K562 (cell line): ENCODE data around the gene PTPRZ1. TPM values are rescaled to one million over a fixed set of nuclear protein-coding genes. Genes with fewer than 3 reads are reported as not detected.

Experiments used
- ATAC-seq: fragments of 200-7000 bp; cut with Tn5 transposase; 3 replicates; pipeline ENCODE4 v1.9.1; 2020; ENCODE audit warnings: moderate library complexity
- BruUV-seq: library from RNA; stranded (reverse); fragments of 400-500 nt; replicated peaks from 2 replicates; lab custom pipeline; 2021; lab: Mats Ljungman, UMichigan
- CTCF ChIA-PET: fragments of 300-600 bp; formaldehyde crosslinking; extraction: SDS; loops from one replicate; lab custom pipeline; 2021; ENCODE audit warnings: low intra/inter-chr PET ratio; lab: Yijun Ruan, JAX
- POLR2A ChIA-PET: fragments of 300-600, 350-650 bp; sonication (Branson Sonifier 250); formaldehyde crosslinking; extraction: SDS; loops from one replicate; lab custom pipeline; 2021; ENCODE audit warnings: antibody characterized with exemption, inconsistent platforms; lab: Yijun Ruan, JAX
- DNase-seq, 4 experiments: peaks; one replicate each; pipeline versions ENCODE4 v3.0.0 to v3.0.0-alpha.2; 2011 to 2018; ENCODE audit warnings: low spot score in 3 of 4, mixed read lengths in 3 of 4; ENCODE audit errors: extremely low read depth in 1 of 4
- FAIRE-seq: peaks from 2 replicates; lab custom pipeline; 2011; peaks lifted over from hg19 to GRCh38; lab: Jason Lieb, UNC
- H2AFZ ChIP-seq: 2 replicates; pipeline ENCODE4 v1.6.0; 2011; ENCODE audit warnings: low read depth, low read length, control low read depth, inconsistent platforms
- H3K27ac ChIP-seq: fragments of 200-600 bp; 3 replicates; pipeline ENCODE4 v1.8.0; 2011; ENCODE audit warnings: low read depth, mild to moderate bottlenecking, control low read depth, inconsistent platforms, low read length, moderate library complexity, mixed read lengths; ENCODE audit errors: extremely low read depth
- H3K27me3 ChIP-seq, 2 experiments: fragments of 300-600 bp in 1 of 2; 2 replicates in 1 of 2; 3 replicates in 1 of 2; pipeline versions ENCODE4 v1.6.0 to v1.8.0; 2011; ENCODE audit warnings: inconsistent platforms in 2 of 2, low read length in 2 of 2, mild to moderate bottlenecking in 1 of 2, mixed read lengths in 1 of 2, moderate library complexity in 1 of 2; ENCODE audit not compliant: control insufficient read depth in 2 of 2, insufficient read depth in 2 of 2
- H3K36me3 ChIP-seq: fragments of 300-600 bp; 3 replicates; pipeline ENCODE4 v1.8.0; 2011; ENCODE audit warnings: mild to moderate bottlenecking, low read length, inconsistent platforms; ENCODE audit not compliant: control insufficient read depth, insufficient read depth
- H3K4me1 ChIP-seq, 2 experiments: fragments of 200-600 bp in 1 of 2; replicated peaks in 1 of 2; 2 replicates in 1 of 2; 3 replicates in 1 of 2; pipeline versions ENCODE4 v1.5.1 to v1.8.0; 2011; ENCODE audit warnings: inconsistent platforms in 2 of 2, low read length in 2 of 2, mild to moderate bottlenecking in 1 of 2, mixed read lengths in 1 of 2, moderate library complexity in 1 of 2; ENCODE audit not compliant: control insufficient read depth in 2 of 2, insufficient read depth in 2 of 2
- H3K4me2 ChIP-seq: 2 replicates; pipeline ENCODE4 v1.6.1; 2011; ENCODE audit warnings: low read length, control low read depth, inconsistent platforms, mixed read lengths; ENCODE audit not compliant: insufficient read depth
- H3K4me3 ChIP-seq: fragments of 200-600 bp; sonication (generic), shearing (Covaris generic); 2 replicates; pipeline ENCODE4 v1.5.1; 2016; ENCODE audit warnings: control low read depth, inconsistent platforms
- H3K79me2 ChIP-seq: fragments of 200-600 bp; 3 replicates; pipeline ENCODE4 v1.8.0; 2011; ENCODE audit warnings: low read length, inconsistent platforms; ENCODE audit not compliant: control insufficient read depth, insufficient read depth
- H3K9ac ChIP-seq, 2 experiments: 2 replicates each; pipeline versions ENCODE4 v1.6.0 to v1.6.1; 2011; ENCODE audit warnings: low read depth in 2 of 2, low read length in 2 of 2, control low read depth in 1 of 2, inconsistent platforms in 1 of 2, mild to moderate bottlenecking in 1 of 2, mixed read lengths in 1 of 2; ENCODE audit not compliant: insufficient read depth in 1 of 2
- H3K9me1 ChIP-seq: one replicate; pipeline ENCODE4 v1.6.0; 2011; ENCODE audit warnings: inconsistent platforms, mild to moderate bottlenecking, low read length, moderate library complexity; ENCODE audit not compliant: control insufficient read depth, insufficient read depth
- H3K9me3 ChIP-seq: replicated peaks from 2 replicates; pipeline ENCODE4 v1.5.1; 2011; ENCODE audit warnings: low read depth, low read length, inconsistent platforms; ENCODE audit not compliant: control insufficient read depth, insufficient read depth
- H4K20me1 ChIP-seq: replicated peaks from 2 replicates; pipeline ENCODE4 v1.6.1; 2011; ENCODE audit warnings: low read length, inconsistent platforms, mixed read lengths; ENCODE audit not compliant: control insufficient read depth, insufficient read depth
- CHD4 ChIP-seq: fragments of 200-600 bp; sonication (generic); IDR thresholded peaks from 3 replicates; pipeline ENCODE4 v1.6.1; 2012; ENCODE audit warnings: low read depth, mild to moderate bottlenecking, mixed read lengths, low read length, inconsistent platforms; ENCODE audit not compliant: insufficient read depth, insufficient replicate concordance, poor library complexity, severe bottlenecking
- ELF1 ChIP-seq: fragments of 200-800 bp; sonication (Bioruptor generic); IDR thresholded peaks from 2 replicates; pipeline ENCODE4 v1.6.1; 2016; ENCODE audit warnings: missing genetic modification characterization, missing compliant biosample characterization
- FIP1L1 ChIP-seq: fragments of 200-400 bp; formaldehyde crosslinking; IDR thresholded peaks from 2 replicates; pipeline ENCODE4 v1.6.1; 2018; ENCODE audit warnings: mild to moderate bottlenecking, low read depth, low read length; ENCODE audit not compliant: poor library complexity, severe bottlenecking
- GABPA ChIP-seq: fragments of 200-800 bp; sonication (Bioruptor generic); conservative IDR thresholded peaks from 2 replicates; pipeline ENCODE4 v1.6.1; 2016; ENCODE audit warnings: low read depth, missing genetic modification characterization, missing compliant biosample characterization
- MTA3 ChIP-seq: fragments of 450-650 bp; formaldehyde crosslinking; IDR thresholded peaks from 2 replicates; pipeline ENCODE4 v1.6.1; 2017; ENCODE audit warnings: mild to moderate bottlenecking, borderline replicate concordance
- NFRKB ChIP-seq: fragments of 450-650 bp; IDR thresholded peaks from 2 replicates; pipeline ENCODE4 v1.6.1; 2016; ENCODE audit warnings: low read depth
- SP2 ChIP-seq: IDR thresholded peaks from 2 replicates; pipeline ENCODE4 v1.6.1; 2011; ENCODE audit warnings: mild to moderate bottlenecking, low read depth, low read length, moderate library complexity; ENCODE audit not compliant: poor library complexity, severe bottlenecking; ENCODE audit errors: extremely low read depth
- ZBTB26 ChIP-seq: fragments of 450-650 bp; formaldehyde crosslinking; IDR thresholded peaks from 2 replicates; pipeline ENCODE4 v1.4.0; 2022; ENCODE audit warnings: missing genetic modification characterization
- ZHX1 ChIP-seq: fragments of 150-350 bp; conservative IDR thresholded peaks from 2 replicates; pipeline ENCODE4 v1.6.1; 2014; ENCODE audit warnings: low read length
- ZNF133 ChIP-seq: fragments of 250-450 bp; sonication (Bioruptor Pico); IDR thresholded peaks from 2 replicates; pipeline ENCODE4 v1.4.0; 2020; ENCODE audit warnings: mild to moderate bottlenecking
- WGBS: fragments of 100-300 bp; shearing (Covaris generic); methylation state at CpG from one replicate; pipeline ENCODE4 v1.1.6; 2016; ENCODE audit warnings: low coverage, mixed read lengths; ENCODE audit not compliant: insufficient coverage; ENCODE audit errors: missing lambda C conversion rate; 5-methylcytosine and 5-hydroxymethylcytosine counted together
- in situ Hi-C: fragments of 300-500 bp; cut with MboI; formaldehyde crosslinking; loops from 4 replicates; pipeline ENCODE4 v1.15.0; 2018; ENCODE audit warnings: inconsistent platforms, mixed read lengths
- intact Hi-C: fragments of 100-400 bp; cut with micrococcal nuclease; formaldehyde crosslinking; loops from 2 replicates; pipeline ENCODE4 v1.14.2; 2022
- polyA plus RNA-seq, 8 experiments: library from polyadenylated mRNA; depleted of rRNA in 4 of 8; stranded (reverse) in 5 of 8; unstranded in 3 of 8; fragments of >200 nt; fragmentation: Nextera tagmentation in 2 of 8; fragmentation: Illumina TruSeq in 1 of 8; extraction: Ambion mirVana in 2 of 8; extraction: Trizol in 1 of 8; gene quantifications; 2 replicates each; pipeline versions ENCODE4 v1.2.1 to v1.2.3, GENCODE V29; 2011 to 2014; ENCODE audit warnings: inconsistent platforms in 1 of 8, missing spikeins in 1 of 8
- total RNA-seq, 7 experiments: library from RNA; depleted of rRNA in 6 of 7; stranded (reverse); fragments of >200 nt in 6 of 7; fragmentation: Illumina TruSeq in 2 of 7; extraction: Trizol in 2 of 7; gene quantifications; 2 replicates each; pipeline versions ENCODE4 v1.2.1 to v1.2.3, GENCODE V29; 2011 to 2021; ENCODE audit warnings: low replicate concordance in 1 of 7
- TF ChIP-seq, protein P1 (sequence below): fragments of 250-450 bp; sonication (Bioruptor Pico); IDR thresholded peaks from 2 replicates; pipeline ENCODE4 v1.8.0; 2022; ENCODE audit warnings: inconsistent platforms, mild to moderate bottlenecking, moderate library complexity, borderline replicate concordance

Gene PTPRZ1
- total and polyA plus RNA-seq, 9 of the 15 experiments (the other 6 are each of a cell fraction or from before 2014, with no cell fraction given) = 0.04 TPM; not detected in 7

- Histone ChIP-seq H3K4me1 (no peaks in the 10 kb centered on the region), H4K20me1 (no peaks in the 10 kb centered on the region), H3K9me3 (no peaks in the 10 kb centered on the region), H3K4me2 (no peak overlapping the region), H3K9ac (no peak overlapping the region), H3K27me3 (no peaks in the 10 kb centered on the region), H2AFZ (no peak overlapping the region)
- in situ Hi-C loops = no loop called here
- ATAC-seq = no peak
- CTCF ChIA-PET = no interaction called here
- BruUV-seq = no TSS peak
- WGBS = 0% methylated on average over 1 of the region's 1 CpG
- TF ChIP-seq ZNF133 (CRISPR knock-in tag) = no peak
- no peak for TF ChIP-seq GABPA (tag)
- TF ChIP-seq, protein P1, sequence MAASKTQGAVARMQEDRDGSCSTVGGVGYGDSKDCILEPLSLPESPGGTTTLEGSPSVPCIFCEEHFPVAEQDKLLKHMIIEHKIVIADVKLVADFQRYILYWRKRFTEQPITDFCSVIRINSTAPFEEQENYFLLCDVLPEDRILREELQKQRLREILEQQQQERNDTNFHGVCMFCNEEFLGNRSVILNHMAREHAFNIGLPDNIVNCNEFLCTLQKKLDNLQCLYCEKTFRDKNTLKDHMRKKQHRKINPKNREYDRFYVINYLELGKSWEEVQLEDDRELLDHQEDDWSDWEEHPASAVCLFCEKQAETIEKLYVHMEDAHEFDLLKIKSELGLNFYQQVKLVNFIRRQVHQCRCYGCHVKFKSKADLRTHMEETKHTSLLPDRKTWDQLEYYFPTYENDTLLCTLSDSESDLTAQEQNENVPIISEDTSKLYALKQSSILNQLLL (CRISPR knock-in tag) = no peak
- TF ChIP-seq CHD4 = no peak
- TF ChIP-seq, all 486 proteins: peak for 0
- Histone ChIP-seq H3K4me3 (no peak overlapping the region), H3K9me1 (no peaks in the 10 kb centered on the region), H3K27ac (no peak overlapping the region), H3K79me2 (no peaks in the 10 kb centered on the region), H3K36me3 (no peaks in the 10 kb centered on the region)
- POLR2A ChIA-PET = no interaction called here
- FAIRE-seq (no peak), DNase-seq (no peak)
- intact Hi-C loops = no loop called here
These were observed 48.7 kb upstream of the PTPRZ1 start for GRCh38 chr7:121824276-121824675.

DNA sequence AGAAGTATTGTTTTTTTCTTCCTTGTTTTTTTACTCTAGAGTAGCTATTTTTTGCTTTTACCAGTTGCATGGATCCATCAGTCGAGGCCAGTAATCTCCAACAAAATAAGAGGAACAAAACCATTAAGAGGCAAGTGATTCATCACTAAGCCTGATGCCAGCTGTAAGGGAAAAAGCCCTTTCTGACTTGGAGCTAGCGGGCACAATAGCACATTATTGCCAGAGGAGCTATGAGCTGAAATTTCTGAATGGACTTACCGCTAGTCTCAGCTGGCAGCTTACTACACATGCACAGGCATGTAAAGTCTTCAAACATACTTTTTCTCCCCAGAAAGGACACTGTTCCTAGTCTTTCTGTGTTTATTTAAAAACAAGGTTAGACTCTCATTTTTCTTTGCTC is 41.6 kb upstream of the PTPRZ1 start:
- no peak overlapping the region for H3K4me3 ChIP-seq
- intact Hi-C loops = no loop called here
- H3K9me1 ChIP-seq = no peaks in the 10 kb centered on the region
- no TSS peak for BruUV-seq
- no peaks in the 10 kb centered on the region for H3K27me3 ChIP-seq
- no peak for ATAC-seq
- no peak overlapping the region for H3K27ac ChIP-seq
- in situ Hi-C loops = no loop called here
- ChIA-PET CTCF (no interaction called here), POLR2A (no interaction called here)
- no peaks in the 10 kb centered on the region for H4K20me1 ChIP-seq
- H3K4me1 ChIP-seq = no peaks in the 10 kb centered on the region
- no peak overlapping the region for H3K9ac ChIP-seq
- H3K36me3 ChIP-seq = no peaks in the 10 kb centered on the region
- no peak for FAIRE-seq
- no peak overlapping the region for H3K4me2 ChIP-seq
- no peak overlapping the region for H2AFZ ChIP-seq
- 0% methylated on average over 3 of the region's 3 CpGs for WGBS
- no peaks in the 10 kb centered on the region for H3K9me3 ChIP-seq
- no peaks in the 10 kb centered on the region for H3K79me2 ChIP-seq
- DNase-seq = no peak
- TF ChIP-seq ZHX1 = no peak
- TF ChIP-seq NFRKB = no peak
- TF ChIP-seq ELF1 (tag) = no peak
- no peak for TF ChIP-seq SP2
- no peak for TF ChIP-seq FIP1L1
- no peak for TF ChIP-seq ZBTB26 (CRISPR knock-in tag)
- TF ChIP-seq MTA3 = no peak
